A673 (cell line): ENCODE measurements around the gene MX2. TPM values are rescaled to one million over a fixed set of nuclear protein-coding genes. Genes with fewer than 3 reads are reported as not detected.

Experiments used
- BruUV-seq: library from RNA; stranded (reverse); fragments of 400-500 nt; replicated peaks from 2 replicates; lab custom pipeline; 2021; lab: Mats Ljungman, UMichigan
- CTCF ChIA-PET: fragments of 300-600 bp; sonication (Branson Sonifier 250); formaldehyde crosslinking; loops from one replicate; lab custom pipeline; 2022; ENCODE audit warnings: antibody characterized with exemption; lab: Charles Lee
- POLR2A ChIA-PET: fragments of 300-600 bp; sonication (Branson Sonifier 250); formaldehyde crosslinking; loops from one replicate; lab custom pipeline; 2022; ENCODE audit warnings: antibody characterized with exemption; ENCODE audit not compliant: low non-redundant PET; lab: Charles Lee
- DNase-seq: peaks from one replicate; pipeline ENCODE4 v3.0.0-alpha.2; 2015; ENCODE audit warnings: low spot score
- H3K27ac ChIP-seq: fragments of 200-600 bp; sonication (generic); 2 replicates; pipeline ENCODE4 v1.5.1; 2016; ENCODE audit warnings: mixed run types, low read depth, mild to moderate bottlenecking, mixed read lengths, antibody characterized with exemption, low read length; ENCODE audit not compliant: poor library complexity, severe bottlenecking
- H3K27me3 ChIP-seq: fragments of 200-600 bp; sonication (generic); replicated peaks from 2 replicates; pipeline ENCODE4 v1.6.1; 2017; ENCODE audit warnings: mixed run types, low read depth, mild to moderate bottlenecking, mixed read lengths, antibody characterized with exemption, low read length; ENCODE audit not compliant: insufficient read depth, poor library complexity
- H3K36me3 ChIP-seq: fragments of 200-600 bp; sonication (generic); 2 replicates; pipeline ENCODE4 v1.6.1; 2016; ENCODE audit warnings: mixed run types, mild to moderate bottlenecking, mixed read lengths, antibody characterized with exemption, low read length; ENCODE audit not compliant: insufficient read depth, poor library complexity, severe bottlenecking
- H3K4me1 ChIP-seq: fragments of 200-600 bp; sonication (generic); 2 replicates; pipeline ENCODE4 v1.6.1; 2017; ENCODE audit warnings: mixed run types, mild to moderate bottlenecking, mixed read lengths, antibody characterized with exemption, low read length; ENCODE audit not compliant: insufficient read depth, poor library complexity, severe bottlenecking
- H3K4me3 ChIP-seq: fragments of 200-600 bp; sonication (generic); 2 replicates; pipeline ENCODE4 v1.5.1; 2016; ENCODE audit warnings: low read depth, mixed run types, mild to moderate bottlenecking, mixed read lengths, low read length; ENCODE audit not compliant: poor library complexity, severe bottlenecking
- H3K9me3 ChIP-seq: fragments of 200-600 bp; sonication (generic); 2 replicates; pipeline ENCODE4 v1.6.1; 2016; ENCODE audit warnings: mixed run types, low read depth, mild to moderate bottlenecking, mixed read lengths, antibody characterized with exemption, low read length; ENCODE audit not compliant: poor library complexity, severe bottlenecking
- EZH2 ChIP-seq: fragments of 200-600 bp; sonication (generic); IDR thresholded peaks from 2 replicates; pipeline ENCODE4 v1.6.1; 2017; ENCODE audit warnings: borderline replicate concordance, low read depth, mild to moderate bottlenecking, mixed read lengths, antibody characterized with exemption, low read length; ENCODE audit not compliant: poor library complexity, severe bottlenecking
- intact Hi-C: fragments of 100-400 bp; cut with micrococcal nuclease; formaldehyde crosslinking; loops from one replicate; pipeline ENCODE4 v1.10.0; 2022; ENCODE audit not compliant: unreplicated experiment
- total RNA-seq: library from RNA; stranded (reverse); gene quantifications from 2 replicates; pipeline ENCODE4 v1.2.3, GENCODE V29; 2021
- TF ChIP-seq, protein P1 (sequence below): fragments of 300-800, 200-600 bp; sonication (generic); conservative IDR thresholded peaks from 2 replicates; pipeline ENCODE4 v1.5.1; 2017; ENCODE audit warnings: low read depth, mild to moderate bottlenecking, antibody characterized with exemption, low read length, moderate library complexity, mixed read lengths

Gene MX2
- total RNA-seq, 1 experiment from 2014 or later = not detected

GRCh38 chr21:41453761-41454160, 91.9 kb downstream of the MX2 start:
- ChIA-PET POLR2A (no interaction called here), CTCF (no interaction called here)
- Histone ChIP-seq H3K27ac (no peak overlapping the region), H3K4me1 (no peaks in the 10 kb centered on the region), H3K4me3 (no peak overlapping the region), H3K27me3 (no peaks in the 10 kb centered on the region), H3K9me3 (no peaks in the 10 kb centered on the region), H3K36me3 (no peaks in the 10 kb centered on the region)
- TF ChIP-seq, protein P1, sequence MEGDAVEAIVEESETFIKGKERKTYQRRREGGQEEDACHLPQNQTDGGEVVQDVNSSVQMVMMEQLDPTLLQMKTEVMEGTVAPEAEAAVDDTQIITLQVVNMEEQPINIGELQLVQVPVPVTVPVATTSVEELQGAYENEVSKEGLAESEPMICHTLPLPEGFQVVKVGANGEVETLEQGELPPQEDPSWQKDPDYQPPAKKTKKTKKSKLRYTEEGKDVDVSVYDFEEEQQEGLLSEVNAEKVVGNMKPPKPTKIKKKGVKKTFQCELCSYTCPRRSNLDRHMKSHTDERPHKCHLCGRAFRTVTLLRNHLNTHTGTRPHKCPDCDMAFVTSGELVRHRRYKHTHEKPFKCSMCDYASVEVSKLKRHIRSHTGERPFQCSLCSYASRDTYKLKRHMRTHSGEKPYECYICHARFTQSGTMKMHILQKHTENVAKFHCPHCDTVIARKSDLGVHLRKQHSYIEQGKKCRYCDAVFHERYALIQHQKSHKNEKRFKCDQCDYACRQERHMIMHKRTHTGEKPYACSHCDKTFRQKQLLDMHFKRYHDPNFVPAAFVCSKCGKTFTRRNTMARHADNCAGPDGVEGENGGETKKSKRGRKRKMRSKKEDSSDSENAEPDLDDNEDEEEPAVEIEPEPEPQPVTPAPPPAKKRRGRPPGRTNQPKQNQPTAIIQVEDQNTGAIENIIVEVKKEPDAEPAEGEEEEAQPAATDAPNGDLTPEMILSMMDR = no peak
- no peak for TF ChIP-seq EZH2
- BruUV-seq = no TSS peak
- no peak for DNase-seq
- intact Hi-C loops = no loop called here

GRCh38 chr21:41458121-41458520, 96.3 kb downstream of the MX2 start:
- no TSS peak for BruUV-seq
- no peak overlapping the region for H3K27ac ChIP-seq
- no peak for DNase-seq
- intact Hi-C loops = no loop called here
- POLR2A ChIA-PET = no interaction called here
- no peaks in the 10 kb centered on the region for H3K4me1 ChIP-seq
- no peak overlapping the region for H3K4me3 ChIP-seq
- no peaks in the 10 kb centered on the region for H3K27me3 ChIP-seq
- CTCF ChIA-PET = no interaction called here
- no peaks in the 10 kb centered on the region for H3K9me3 ChIP-seq
- TF ChIP-seq EZH2 = no peak
- TF ChIP-seq, protein P1 = no peak
- no peaks in the 10 kb centered on the region for H3K36me3 ChIP-seq

DNA sequence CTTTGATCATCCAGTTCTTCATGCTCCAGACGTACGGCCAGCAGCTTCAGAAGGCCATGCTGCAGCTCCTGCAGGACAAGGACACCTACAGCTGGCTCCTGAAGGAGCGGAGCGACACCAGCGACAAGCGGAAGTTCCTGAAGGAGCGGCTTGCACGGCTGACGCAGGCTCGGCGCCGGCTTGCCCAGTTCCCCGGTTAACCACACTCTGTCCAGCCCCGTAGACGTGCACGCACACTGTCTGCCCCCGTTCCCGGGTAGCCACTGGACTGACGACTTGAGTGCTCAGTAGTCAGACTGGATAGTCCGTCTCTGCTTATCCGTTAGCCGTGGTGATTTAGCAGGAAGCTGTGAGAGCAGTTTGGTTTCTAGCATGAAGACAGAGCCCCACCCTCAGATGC, 96.7 kb downstream of the MX2 start:
- H3K27ac ChIP-seq = no peak overlapping the region
- intact Hi-C loops = no loop called here
- DNase-seq = no peak
- ChIA-PET CTCF (no interaction called here), POLR2A (no interaction called here)
- no peaks in the 10 kb centered on the region for H3K36me3 ChIP-seq
- no peak for TF ChIP-seq EZH2
- no peaks in the 10 kb centered on the region for H3K9me3 ChIP-seq
- no TSS peak for BruUV-seq
- H3K27me3 ChIP-seq = no peaks in the 10 kb centered on the region
- H3K4me1 ChIP-seq = no peaks in the 10 kb centered on the region
- H3K4me3 ChIP-seq = no peak overlapping the region

Other genes with a start within 250 kb of the MX2 start
- 6.9 and 8.0 TPM in 2 replicates for gene BACE2, start 193.9 kb upstream of the MX2 start, total RNA-seq
- gene FAM3B, start 45.2 kb upstream of the MX2 start, total RNA-seq = not detected in 2 replicates
- 1.2 and 1.7 TPM in 2 replicates for gene MX1, start 64.2 kb downstream of the MX2 start, total RNA-seq
- not detected in 2 replicates for gene TMPRSS2, start 146.1 kb downstream of the MX2 start, total RNA-seq